ENCODE data around the gene ACVR1.

The ACVR1 gene

DNA sequence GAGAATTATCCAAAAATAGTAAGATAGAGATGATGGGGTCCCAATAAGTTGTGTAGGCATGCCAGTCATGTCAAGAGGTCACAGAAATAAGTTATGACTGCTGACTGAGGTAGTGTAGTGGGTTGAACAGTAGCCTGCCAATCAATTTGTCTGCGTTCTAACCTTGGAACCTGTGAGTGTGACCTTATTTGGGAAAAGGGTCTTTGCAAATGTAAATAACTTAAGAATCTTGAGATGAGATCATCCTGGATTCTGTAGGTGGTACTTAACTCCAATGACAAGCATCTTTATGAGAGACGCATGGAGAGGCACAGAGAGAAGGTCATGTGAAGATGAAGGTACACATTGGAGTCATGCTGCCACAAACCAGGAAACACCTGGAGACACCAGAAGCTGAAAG is 31.0 kb downstream of the ACVR1 start:
- H3K4me1 ChIP-seq (ENCODE audit: control insufficient read depth, insufficient read depth, low read length) = peaks cover 19% of the 10 kb centered on the region
- no peaks in the 10 kb centered on the region for H3K36me3 ChIP-seq (ENCODE audit: control insufficient read depth, insufficient read depth, low read length)

DNA sequence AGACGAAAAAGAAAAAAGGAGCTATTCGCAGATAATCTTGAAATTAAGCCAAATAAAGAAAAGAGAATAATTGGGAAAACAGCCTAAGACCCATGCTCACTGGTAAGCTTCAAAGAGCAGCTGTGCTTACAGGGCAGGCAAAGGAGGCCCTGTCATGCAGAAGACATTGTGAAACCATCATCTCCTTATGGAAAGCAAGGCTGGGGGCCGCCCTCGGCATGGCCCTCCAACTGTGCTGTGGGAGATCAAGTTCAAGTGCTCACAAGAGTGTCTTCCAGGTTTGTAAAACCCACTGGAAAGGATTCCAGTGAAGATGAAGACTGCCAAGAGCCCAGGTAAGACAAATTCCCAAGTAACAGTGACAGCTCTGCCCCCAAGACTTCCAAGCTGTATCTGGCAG is 32.2 kb downstream of the ACVR1 start:
- Histone ChIP-seq H3K9me3 (ENCODE audit: control insufficient read depth, insufficient read depth, low read length) (no peaks in the 10 kb centered on the region), H3K9ac (ENCODE audit: low read depth, low read length) (no peak overlapping the region), H3K4me1 (ENCODE audit: control insufficient read depth, insufficient read depth, low read length) (peaks cover 29% of the 10 kb centered on the region), H3K27me3 (ENCODE audit: control insufficient read depth, insufficient read depth, low read length) (no peaks in the 10 kb centered on the region), H3K36me3 (ENCODE audit: control insufficient read depth, insufficient read depth, low read length) (no peaks in the 10 kb centered on the region), H3K4me3 (ENCODE audit: low read depth, low read length) (no peak overlapping the region)

More for the DNA sequence above, 31.0 kb downstream of the ACVR1 start:
- no peaks in the 10 kb centered on the region for H3K9me3 ChIP-seq (ENCODE audit: control insufficient read depth, insufficient read depth, low read length)
- H3K9ac ChIP-seq (ENCODE audit: low read depth, low read length) = no peak overlapping the region
- no peaks in the 10 kb centered on the region for H3K27me3 ChIP-seq (ENCODE audit: control insufficient read depth, insufficient read depth, low read length)
- H3K4me3 ChIP-seq (ENCODE audit: low read depth, low read length) = no peak overlapping the region

DNA sequence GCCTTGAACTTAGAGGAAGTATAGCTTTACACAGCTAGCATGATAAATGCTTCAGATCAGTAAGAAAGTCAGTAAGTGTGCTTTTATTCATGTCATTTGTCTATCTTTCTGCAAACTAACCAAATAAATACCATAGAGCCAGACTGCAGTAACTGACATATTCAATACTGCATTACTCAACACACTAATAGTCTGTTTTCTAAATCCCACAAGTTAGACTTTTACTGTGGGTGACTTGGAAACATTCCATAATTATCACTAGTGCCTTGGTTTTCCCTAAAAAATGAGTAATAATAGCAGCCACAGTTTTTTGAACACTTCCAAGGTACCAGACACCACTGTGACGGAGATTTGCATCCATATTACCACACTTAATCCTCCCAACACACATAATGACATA is 33.0 kb downstream of the ACVR1 start:
- Histone ChIP-seq H3K9ac (ENCODE audit: low read depth, low read length) (no peak overlapping the region), H3K27me3 (ENCODE audit: control insufficient read depth, insufficient read depth, low read length) (no peaks in the 10 kb centered on the region), H3K4me1 (ENCODE audit: control insufficient read depth, insufficient read depth, low read length) (peaks cover 37% of the 10 kb centered on the region), H3K36me3 (ENCODE audit: control insufficient read depth, insufficient read depth, low read length) (no peaks in the 10 kb centered on the region), H3K4me3 (ENCODE audit: low read depth, low read length) (no peak overlapping the region), H3K9me3 (ENCODE audit: control insufficient read depth, insufficient read depth, low read length) (no peaks in the 10 kb centered on the region)

DNA sequence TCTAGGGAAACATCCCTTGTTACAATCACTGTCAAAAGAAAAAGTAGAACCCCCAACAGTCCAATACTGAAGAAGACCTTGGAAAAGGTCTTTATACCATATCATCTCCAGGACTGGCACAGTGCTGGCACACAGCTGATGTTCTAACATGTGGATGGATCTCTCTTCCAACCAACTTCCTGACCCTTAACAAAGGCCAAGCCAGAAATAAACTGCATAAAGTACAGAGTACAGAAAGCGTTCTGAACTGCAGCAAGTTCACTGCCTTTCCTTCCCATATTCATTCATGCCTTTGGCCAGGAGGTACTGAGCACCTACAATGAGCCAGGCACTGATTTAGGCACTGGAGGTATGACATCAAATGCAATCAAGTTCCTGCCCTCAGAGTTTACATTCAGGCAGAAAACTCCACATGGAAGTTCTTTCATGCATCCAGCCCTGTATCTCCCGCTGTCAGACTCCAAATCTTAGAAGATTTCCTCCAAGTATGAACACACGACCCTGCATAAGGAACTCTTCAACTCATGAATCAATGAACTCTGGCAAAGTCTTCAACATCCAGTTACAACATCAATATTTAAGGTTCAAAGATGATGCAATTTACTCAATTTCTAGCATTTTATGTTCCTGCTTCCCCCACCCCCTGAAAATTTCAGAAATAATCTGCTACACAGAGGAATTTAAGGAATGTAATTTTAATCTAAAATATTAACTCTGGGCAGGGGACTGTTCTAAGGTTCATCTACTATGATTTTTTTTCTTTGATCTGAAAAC is 33.8 kb downstream of the ACVR1 start:
- Histone ChIP-seq H3K9me3 (ENCODE audit: control insufficient read depth, insufficient read depth, low read length) (no peaks in the 10 kb centered on the region), H3K27me3 (ENCODE audit: control insufficient read depth, insufficient read depth, low read length) (no peaks in the 10 kb centered on the region), H3K36me3 (ENCODE audit: control insufficient read depth, insufficient read depth, low read length) (no peaks in the 10 kb centered on the region), H3K4me1 (ENCODE audit: control insufficient read depth, insufficient read depth, low read length) (peaks cover 45% of the 10 kb centered on the region), H3K4me3 (ENCODE audit: low read depth, low read length) (no peak overlapping the region), H3K9ac (ENCODE audit: low read depth, low read length) (no peak overlapping the region)

DNA sequence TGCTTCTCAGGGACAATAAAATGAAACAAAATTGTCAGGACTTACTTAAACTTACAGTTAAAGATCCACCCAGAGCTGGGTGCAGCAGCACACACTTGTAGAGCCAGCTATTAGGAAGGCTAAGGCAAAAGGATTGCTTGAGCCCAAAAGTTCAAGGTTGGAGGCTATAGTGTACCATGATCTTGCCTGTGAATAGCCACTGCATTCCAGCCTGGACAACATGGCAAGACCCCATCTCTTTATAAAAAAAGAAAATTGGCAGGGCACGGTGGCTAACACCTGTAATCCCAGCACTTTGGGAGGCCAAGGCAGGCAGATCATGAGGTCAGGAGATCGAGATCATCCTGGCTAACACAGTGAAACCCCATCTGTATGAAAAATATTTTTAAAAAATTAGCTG is 34.6 kb downstream of the ACVR1 start:
- Histone ChIP-seq H3K9ac (ENCODE audit: low read depth, low read length) (no peak overlapping the region), H3K27me3 (ENCODE audit: control insufficient read depth, insufficient read depth, low read length) (no peaks in the 10 kb centered on the region), H3K4me3 (ENCODE audit: low read depth, low read length) (no peak overlapping the region), H3K4me1 (ENCODE audit: control insufficient read depth, insufficient read depth, low read length) (peaks cover 52% of the 10 kb centered on the region), H3K36me3 (ENCODE audit: control insufficient read depth, insufficient read depth, low read length) (no peaks in the 10 kb centered on the region), H3K9me3 (ENCODE audit: control insufficient read depth, insufficient read depth, low read length) (no peaks in the 10 kb centered on the region)

DNA sequence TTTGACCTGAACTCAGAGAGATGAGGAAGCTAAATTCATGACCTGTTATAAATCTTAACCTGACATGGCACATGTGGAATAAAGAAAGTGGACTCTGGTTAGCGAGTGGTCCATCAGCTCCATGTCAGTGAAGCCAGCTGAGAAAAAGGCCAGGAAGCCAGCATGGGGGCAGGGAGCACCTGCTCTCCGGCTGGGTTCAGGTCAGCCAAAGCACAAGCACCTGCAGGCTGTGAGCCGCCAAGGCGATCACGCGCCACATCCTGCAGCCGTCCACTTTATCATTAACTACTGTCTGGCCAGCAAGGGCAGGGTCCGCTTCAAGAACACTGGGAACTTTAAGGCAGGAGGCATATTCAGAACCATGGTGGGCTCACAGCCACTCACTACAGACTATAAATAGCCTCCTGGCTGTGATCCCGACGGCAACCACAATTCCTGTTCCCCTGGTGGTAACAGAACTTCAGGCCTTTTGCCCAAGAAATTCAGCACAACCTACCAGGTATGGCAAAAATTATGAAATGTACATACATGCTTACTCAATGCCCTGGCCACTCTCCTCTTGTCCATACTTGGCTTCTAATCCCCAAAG is 35.5 kb downstream of the ACVR1 start:
- Histone ChIP-seq H3K4me3 (ENCODE audit: low read depth, low read length) (no peak overlapping the region), H3K4me1 (ENCODE audit: control insufficient read depth, insufficient read depth, low read length) (peaks cover 58% of the 10 kb centered on the region), H3K27me3 (ENCODE audit: control insufficient read depth, insufficient read depth, low read length) (no peaks in the 10 kb centered on the region), H3K9me3 (ENCODE audit: control insufficient read depth, insufficient read depth, low read length) (no peaks in the 10 kb centered on the region), H3K36me3 (ENCODE audit: control insufficient read depth, insufficient read depth, low read length) (no peaks in the 10 kb centered on the region), H3K9ac (ENCODE audit: low read depth, low read length) (no peak overlapping the region)

DNA sequence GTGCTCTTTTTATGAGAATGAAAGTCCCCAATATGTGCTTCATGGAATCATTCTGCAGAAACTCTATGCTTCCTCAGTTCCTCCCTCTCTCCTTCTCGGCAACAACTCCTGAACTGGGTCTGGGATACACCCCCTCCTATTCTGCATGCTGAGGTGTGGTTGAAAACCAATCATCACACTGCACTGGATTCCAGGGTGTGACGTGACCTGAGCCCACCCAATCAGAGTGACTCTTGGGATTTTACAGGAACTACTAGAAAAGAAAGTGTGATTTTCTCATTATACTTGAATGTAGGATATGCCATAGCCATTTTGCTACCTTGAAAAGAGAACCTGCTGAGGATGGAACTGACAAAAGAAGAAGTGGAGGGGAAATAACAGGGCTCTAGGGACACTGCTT is 36.3 kb downstream of the ACVR1 start:
- Histone ChIP-seq H3K4me3 (ENCODE audit: low read depth, low read length) (peak overlapping the region; percentile 23), H3K4me1 (ENCODE audit: control insufficient read depth, insufficient read depth, low read length) (peaks cover 51% of the 10 kb centered on the region)

DNA sequence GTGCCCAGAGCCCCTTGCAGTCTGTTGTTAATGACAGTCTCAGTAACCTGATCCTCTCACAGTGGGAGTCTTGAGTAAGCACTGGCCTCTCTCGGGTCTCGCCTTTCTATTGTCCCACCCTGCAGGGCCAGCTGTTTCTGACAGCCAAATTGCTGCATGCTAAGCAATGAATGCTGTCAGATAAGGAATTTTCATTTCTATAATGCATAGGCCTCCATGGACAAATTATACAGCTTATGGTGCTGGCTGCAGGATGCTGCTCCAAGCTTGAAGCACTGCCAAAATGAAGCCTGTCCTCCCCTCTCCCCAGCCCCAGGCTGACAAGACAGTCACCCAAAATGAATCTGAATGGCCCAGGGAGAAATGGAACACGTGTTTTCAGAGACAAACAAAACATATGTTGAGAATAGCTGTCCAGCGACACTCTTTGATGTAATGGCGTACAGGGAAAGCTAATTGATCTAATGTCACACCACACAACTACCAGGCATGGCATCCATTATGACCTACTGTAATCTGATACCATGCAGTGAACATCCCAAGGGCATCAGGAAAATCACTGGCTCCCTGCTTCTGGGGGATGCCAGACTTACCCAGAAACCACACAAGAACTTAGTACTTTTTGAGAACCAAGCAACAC is 36.8 kb downstream of the ACVR1 start:
- H3K4me3 ChIP-seq (ENCODE audit: low read depth, low read length) = peak overlapping the region; percentile 23
- H3K4me1 ChIP-seq (ENCODE audit: control insufficient read depth, insufficient read depth, low read length) = peaks cover 51% of the 10 kb centered on the region
- H3K9ac ChIP-seq (ENCODE audit: low read depth, low read length) = no peak overlapping the region
- no peaks in the 10 kb centered on the region for H3K9me3 ChIP-seq (ENCODE audit: control insufficient read depth, insufficient read depth, low read length)
- H3K27me3 ChIP-seq (ENCODE audit: control insufficient read depth, insufficient read depth, low read length) = no peaks in the 10 kb centered on the region
- no peaks in the 10 kb centered on the region for H3K36me3 ChIP-seq (ENCODE audit: control insufficient read depth, insufficient read depth, low read length)

More for the DNA sequence above, 36.3 kb downstream of the ACVR1 start:
- H3K27me3 ChIP-seq (ENCODE audit: control insufficient read depth, insufficient read depth, low read length) = no peaks in the 10 kb centered on the region
- H3K9me3 ChIP-seq (ENCODE audit: control insufficient read depth, insufficient read depth, low read length) = no peaks in the 10 kb centered on the region
- no peak overlapping the region for H3K9ac ChIP-seq (ENCODE audit: low read depth, low read length)
- H3K36me3 ChIP-seq (ENCODE audit: control insufficient read depth, insufficient read depth, low read length) = no peaks in the 10 kb centered on the region

DNA sequence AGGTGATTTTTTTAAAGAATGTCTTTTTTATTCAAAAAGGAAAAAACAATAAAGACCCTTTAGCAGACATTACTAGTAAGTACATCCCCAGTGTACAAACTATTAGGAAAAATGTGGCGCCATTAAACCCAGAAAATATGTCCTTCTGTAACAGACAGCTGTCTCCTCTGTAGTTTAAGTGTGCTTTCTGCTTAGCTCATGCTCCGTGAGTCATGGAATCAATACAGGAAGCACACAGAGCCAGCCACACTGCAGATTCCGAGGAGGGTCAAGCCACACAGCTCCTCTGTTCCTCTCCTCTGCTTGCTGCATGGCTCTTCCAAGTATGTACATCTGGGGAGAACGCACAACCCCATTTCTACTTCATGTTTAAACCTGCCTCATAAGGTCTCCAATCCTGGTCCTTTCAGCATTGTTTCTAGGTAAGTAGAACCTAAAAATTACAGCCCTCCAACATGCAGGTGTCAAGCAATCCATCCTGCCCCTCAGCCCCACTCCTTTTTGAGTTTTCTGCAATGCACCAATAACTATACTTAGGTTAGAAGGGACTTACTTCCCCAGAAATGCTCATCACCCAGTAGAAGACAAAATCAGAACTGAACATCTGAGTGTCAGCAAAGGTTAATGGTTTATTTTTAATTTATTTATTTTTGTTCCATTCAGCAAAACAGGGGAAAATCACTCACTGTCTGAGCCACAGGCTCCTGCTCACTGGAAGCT is 37.5 kb downstream of the ACVR1 start:
- Histone ChIP-seq H3K27me3 (ENCODE audit: control insufficient read depth, insufficient read depth, low read length) (no peaks in the 10 kb centered on the region), H3K36me3 (ENCODE audit: control insufficient read depth, insufficient read depth, low read length) (no peaks in the 10 kb centered on the region), H3K9me3 (ENCODE audit: control insufficient read depth, insufficient read depth, low read length) (no peaks in the 10 kb centered on the region), H3K4me1 (ENCODE audit: control insufficient read depth, insufficient read depth, low read length) (peaks cover 51% of the 10 kb centered on the region), H3K4me3 (ENCODE audit: low read depth, low read length) (peak overlapping the region; percentile 19), H3K9ac (ENCODE audit: low read depth, low read length) (no peak overlapping the region)

DNA sequence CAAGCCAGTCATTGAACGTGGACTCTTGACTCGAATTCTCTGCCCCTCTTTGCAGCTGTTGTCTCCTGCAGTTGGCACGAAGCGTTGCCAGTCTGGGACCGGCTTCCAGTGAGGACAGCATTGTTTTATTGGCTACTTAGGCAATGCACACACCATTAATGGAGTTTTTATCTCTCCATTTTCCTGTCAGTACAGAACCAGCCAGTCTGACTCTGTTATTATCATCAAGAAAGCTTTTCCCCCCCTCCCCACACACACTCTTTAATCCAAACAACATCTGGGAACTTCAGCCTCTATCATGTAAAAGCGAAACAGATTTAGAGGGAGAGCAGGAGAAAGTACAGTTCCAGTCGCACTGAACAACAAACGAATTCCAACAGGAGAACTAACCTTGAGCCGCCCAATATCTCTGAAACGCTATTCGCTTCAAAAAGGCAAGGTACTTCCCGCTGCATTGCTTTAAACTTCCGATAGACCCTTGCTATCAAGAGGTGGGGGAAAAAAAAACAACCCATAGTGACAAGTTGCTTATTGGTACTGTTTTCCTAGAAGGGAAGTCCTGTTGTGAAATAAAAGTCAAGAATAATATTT is 38.2 kb downstream of the ACVR1 start:
- Histone ChIP-seq H3K36me3 (ENCODE audit: control insufficient read depth, insufficient read depth, low read length) (no peaks in the 10 kb centered on the region), H3K4me1 (ENCODE audit: control insufficient read depth, insufficient read depth, low read length) (peaks cover 51% of the 10 kb centered on the region), H3K9ac (ENCODE audit: low read depth, low read length) (no peak overlapping the region), H3K9me3 (ENCODE audit: control insufficient read depth, insufficient read depth, low read length) (no peaks in the 10 kb centered on the region), H3K4me3 (ENCODE audit: low read depth, low read length) (no peak overlapping the region), H3K27me3 (ENCODE audit: control insufficient read depth, insufficient read depth, low read length) (no peaks in the 10 kb centered on the region)

- peaks cover 52% of the 10 kb centered on the region for H3K4me1 ChIP-seq (ENCODE audit: control insufficient read depth, insufficient read depth, low read length)
- H3K36me3 ChIP-seq (ENCODE audit: control insufficient read depth, insufficient read depth, low read length) = no peaks in the 10 kb centered on the region
- no peaks in the 10 kb centered on the region for H3K27me3 ChIP-seq (ENCODE audit: control insufficient read depth, insufficient read depth, low read length)
- H3K9me3 ChIP-seq (ENCODE audit: control insufficient read depth, insufficient read depth, low read length) = no peaks in the 10 kb centered on the region
- H3K9ac ChIP-seq (ENCODE audit: low read depth, low read length) = no peak overlapping the region
- H3K4me3 ChIP-seq (ENCODE audit: low read depth, low read length) = no peak overlapping the region
Observed at GRCh38 chr2:157836531-157836930, 39.6 kb downstream of the ACVR1 start.

All from iPS-15b (cell line).